ACHN (cell line): ENCODE measurements around the gene TMEM54.

Experiments
- DNase-seq: peaks from one replicate; pipeline ENCODE4 v3.0.0-alpha.2; 2015
- in situ Hi-C: cut with HindIII; loops from 2 replicates; pipeline ENCODE4 v1.10.0; 2017; ENCODE audit warnings: low sequenced_read_pairs, low pct_ligation_motif_present, low pct_unique_long_range_greater_than_20kb

The TMEM54 gene

GRCh38 chr1:32870615-32871363 lies 30.4 kb downstream of the TMEM54 start, which contains the start of gene FNDC5:
Gene FNDC5, minus strand, starts transcription at chr1:32870912.
- in situ Hi-C loops = no loop called here
- DNase-seq = no peak

- DNase-seq = no peak
- in situ Hi-C loops = no loop called here
These were observed 31.1 kb downstream of the TMEM54 start for GRCh38 chr1:32869923-32870614.

GRCh38 chr1:32868806-32869455 lies 32.3 kb downstream of the TMEM54 start:
- DNase-seq = no peak
- in situ Hi-C loops = no loop called here

- no peak for DNase-seq
These were observed 33.1 kb downstream of the TMEM54 start for GRCh38 chr1:32868085-32868484.

GRCh38 chr1:32867671-32868070 lies 33.5 kb downstream of the TMEM54 start:
- in situ Hi-C loops = no loop called here
- DNase-seq = no peak

More at GRCh38 chr1:32868085-32868484, 33.1 kb downstream of the TMEM54 start:
- in situ Hi-C loops = no loop called here

GRCh38 chr1:32867151-32867550 lies 34.0 kb downstream of the TMEM54 start:
- no peak for DNase-seq
- in situ Hi-C loops = no loop called here

- DNase-seq = no peak
- in situ Hi-C loops = no loop called here
These were observed 35.4 kb downstream of the TMEM54 start for GRCh38 chr1:32865639-32866405.

- in situ Hi-C loops = no loop called here
- no peak for DNase-seq
These were observed 36.7 kb downstream of the TMEM54 start for GRCh38 chr1:32864375-32865019.

GRCh38 chr1:32863881-32864245 lies 37.3 kb downstream of the TMEM54 start:
- in situ Hi-C loops = no loop called here
- no peak for DNase-seq

- DNase-seq = no peak
- in situ Hi-C loops = no loop called here
These were observed 37.8 kb downstream of the TMEM54 start for GRCh38 chr1:32863218-32863880.

GRCh38 chr1:32861904-32862695 lies 39.1 kb downstream of the TMEM54 start:
- in situ Hi-C loops = no loop called here
- no peak for DNase-seq

GRCh38 chr1:32860566-32860965 lies 40.6 kb downstream of the TMEM54 start:
- DNase-seq = no peak
- in situ Hi-C loops = no loop called here

GRCh38 chr1:32859915-32860314 lies 41.3 kb downstream of the TMEM54 start:
- in situ Hi-C loops = no loop called here
- DNase-seq = no peak

GRCh38 chr1:32858791-32859190 lies 42.4 kb downstream of the TMEM54 start:
- no peak for DNase-seq
- in situ Hi-C loops = no loop called here

GRCh38 chr1:32858136-32858535 lies 43.1 kb downstream of the TMEM54 start:
- no peak for DNase-seq
- in situ Hi-C loops = no loop called here

- in situ Hi-C loops = no loop called here
- no peak for DNase-seq
These were observed 45.1 kb downstream of the TMEM54 start for GRCh38 chr1:32855861-32856617.
